NOMO-1 (cell line): Measurements from ENCODE around the gene COL8A2.

ENCODE experiments used
- DNase-seq, 2 experiments: peaks; one replicate each; lab custom pipeline; 2025; ENCODE audit not compliant: unreplicated experiment in 2 of 2; lab: John Stamatoyannopoulos, UW

The COL8A2 gene

GRCh38 chr1:36076979-36077573 lies 47.9 kb downstream of the COL8A2 start:
- DNase-seq: no peak

GRCh38 chr1:36070349-36070748 lies 54.7 kb downstream of the COL8A2 start:
- DNase-seq: no peak

- no peak for DNase-seq
Observed at GRCh38 chr1:36068866-36069265, 56.2 kb downstream of the COL8A2 start.

GRCh38 chr1:36067871-36068270 lies 57.2 kb downstream of the COL8A2 start:
- no peak for DNase-seq

- DNase-seq: no peak
Observed at GRCh38 chr1:36062315-36062714, 62.7 kb downstream of the COL8A2 start.

GRCh38 chr1:36055706-36056105 lies 69.3 kb downstream of the COL8A2 start:
- DNase-seq: peak; percentile 4 to 64

GRCh38 chr1:36053978-36054377 lies 71.0 kb downstream of the COL8A2 start:
- DNase-seq: no peak

- no peak for DNase-seq
Observed at GRCh38 chr1:36051821-36052220, 73.2 kb downstream of the COL8A2 start.
